ENCODE data around the gene USP31. TPM values are rescaled to one million over a fixed set of nuclear protein-coding genes. Genes with fewer than 3 reads are reported as not detected.

Gene USP31
- total and polyA plus RNA-seq, 2 experiments from 2014 or later: 3.3 to 6.4 TPM

GRCh38 chr16:23031508-23032098 lies 117.6 kb downstream of the USP31 start:
- no peak for DNase-seq (ENCODE audit: low spot score)
- H3K27ac ChIP-seq: no peak overlapping the region
- H3K79me2 ChIP-seq: no peaks in the 10 kb centered on the region
- TF ChIP-seq EZH2phosphoT487 (IDR thresholded peaks at IDR 0.05; ENCODE audit: low read depth, severe bottlenecking, unreplicated experiment) (no peak), EZH2 (IDR thresholded peaks at IDR 0.05; ENCODE audit: borderline replicate concordance) (no peak)
- TF ChIP-seq, protein P1, sequence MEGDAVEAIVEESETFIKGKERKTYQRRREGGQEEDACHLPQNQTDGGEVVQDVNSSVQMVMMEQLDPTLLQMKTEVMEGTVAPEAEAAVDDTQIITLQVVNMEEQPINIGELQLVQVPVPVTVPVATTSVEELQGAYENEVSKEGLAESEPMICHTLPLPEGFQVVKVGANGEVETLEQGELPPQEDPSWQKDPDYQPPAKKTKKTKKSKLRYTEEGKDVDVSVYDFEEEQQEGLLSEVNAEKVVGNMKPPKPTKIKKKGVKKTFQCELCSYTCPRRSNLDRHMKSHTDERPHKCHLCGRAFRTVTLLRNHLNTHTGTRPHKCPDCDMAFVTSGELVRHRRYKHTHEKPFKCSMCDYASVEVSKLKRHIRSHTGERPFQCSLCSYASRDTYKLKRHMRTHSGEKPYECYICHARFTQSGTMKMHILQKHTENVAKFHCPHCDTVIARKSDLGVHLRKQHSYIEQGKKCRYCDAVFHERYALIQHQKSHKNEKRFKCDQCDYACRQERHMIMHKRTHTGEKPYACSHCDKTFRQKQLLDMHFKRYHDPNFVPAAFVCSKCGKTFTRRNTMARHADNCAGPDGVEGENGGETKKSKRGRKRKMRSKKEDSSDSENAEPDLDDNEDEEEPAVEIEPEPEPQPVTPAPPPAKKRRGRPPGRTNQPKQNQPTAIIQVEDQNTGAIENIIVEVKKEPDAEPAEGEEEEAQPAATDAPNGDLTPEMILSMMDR (IDR thresholded peaks at IDR 0.05; ENCODE audit: poor library complexity): no peak
- H3K4me2 ChIP-seq: no peak overlapping the region
- 70% methylated on average over 6 of the region's 6 CpGs for WGBS (ENCODE audit: low lambda C conversion rate, missing lambda C conversion rate)
- no peaks in the 10 kb centered on the region for H3K9me2 ChIP-seq (replicated peaks; ENCODE audit: insufficient read depth)
- H3K27me3 ChIP-seq: no peaks in the 10 kb centered on the region
- H3K36me3 ChIP-seq (replicated peaks; ENCODE audit: insufficient read depth, low read depth): no peaks in the 10 kb centered on the region
- no peak overlapping the region for H2AFZ ChIP-seq
- H3K9me3 ChIP-seq (ENCODE audit: low read depth): no peaks in the 10 kb centered on the region
- no peak overlapping the region for H3K4me3 ChIP-seq
- H4K20me1 ChIP-seq (ENCODE audit: insufficient read depth, poor library complexity, severe bottlenecking): no peaks in the 10 kb centered on the region
- H3K4me1 ChIP-seq (ENCODE audit: insufficient read depth): no peaks in the 10 kb centered on the region

GRCh38 chr16:23029733-23030420 lies 119.4 kb downstream of the USP31 start:
- Histone ChIP-seq H3K27ac (no peak overlapping the region), H3K9me2 (replicated peaks; ENCODE audit: insufficient read depth) (no peaks in the 10 kb centered on the region), H4K20me1 (ENCODE audit: insufficient read depth, poor library complexity, severe bottlenecking) (no peaks in the 10 kb centered on the region), H3K36me3 (replicated peaks; ENCODE audit: insufficient read depth, low read depth) (no peaks in the 10 kb centered on the region), H3K4me3 (no peak overlapping the region), H3K4me1 (ENCODE audit: insufficient read depth) (no peaks in the 10 kb centered on the region), H3K27me3 (no peaks in the 10 kb centered on the region), H3K79me2 (no peaks in the 10 kb centered on the region), H3K4me2 (no peak overlapping the region), H3K9me3 (ENCODE audit: low read depth) (no peaks in the 10 kb centered on the region), H2AFZ (no peak overlapping the region)
- DNase-seq (ENCODE audit: low spot score): no peak
- TF ChIP-seq EZH2phosphoT487 (IDR thresholded peaks at IDR 0.05; ENCODE audit: low read depth, severe bottlenecking, unreplicated experiment): no peak
- TF ChIP-seq, protein P1 (IDR thresholded peaks at IDR 0.05; ENCODE audit: poor library complexity): no peak
- 82% methylated on average over 6 of the region's 6 CpGs for WGBS (ENCODE audit: low lambda C conversion rate, missing lambda C conversion rate)

DNA sequence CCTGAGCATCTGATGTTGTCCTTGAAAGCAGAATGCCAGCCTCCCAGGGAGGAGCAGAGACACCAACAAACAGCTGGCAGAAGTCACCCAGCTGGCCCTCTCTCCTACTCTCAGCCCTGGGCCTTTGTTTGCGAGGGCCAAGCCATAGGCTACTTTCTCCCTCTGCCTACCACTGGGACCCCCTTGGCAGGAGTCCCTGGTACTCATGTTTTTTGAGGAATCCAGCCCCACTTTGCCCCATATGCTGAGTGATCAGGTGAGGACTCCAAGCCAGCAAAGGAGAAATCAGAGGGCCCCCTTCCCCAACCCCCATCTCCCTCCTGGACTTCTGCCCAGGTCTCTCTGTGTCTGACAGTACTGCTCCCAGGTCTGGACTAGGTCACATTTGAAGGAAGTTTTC lies 121.9 kb downstream of the USP31 start:
- no peak overlapping the region for H2AFZ ChIP-seq
- no peaks in the 10 kb centered on the region for H3K79me2 ChIP-seq
- no peak for DNase-seq (ENCODE audit: low spot score)
- H3K27ac ChIP-seq: no peak overlapping the region
- H3K4me2 ChIP-seq: no peak overlapping the region
- H3K9me2 ChIP-seq (replicated peaks; ENCODE audit: insufficient read depth): no peaks in the 10 kb centered on the region
- H3K4me1 ChIP-seq (ENCODE audit: insufficient read depth): no peaks in the 10 kb centered on the region
- TF ChIP-seq EZH2 (IDR thresholded peaks at IDR 0.05; ENCODE audit: borderline replicate concordance) (no peak), EZH2phosphoT487 (IDR thresholded peaks at IDR 0.05; ENCODE audit: low read depth, severe bottlenecking, unreplicated experiment) (no peak)
- TF ChIP-seq, protein P1 (IDR thresholded peaks at IDR 0.05; ENCODE audit: poor library complexity): no peak
- no peaks in the 10 kb centered on the region for H4K20me1 ChIP-seq (ENCODE audit: insufficient read depth, poor library complexity, severe bottlenecking)
- no peaks in the 10 kb centered on the region for H3K9me3 ChIP-seq (ENCODE audit: low read depth)
- no peak overlapping the region for H3K4me3 ChIP-seq
- no peaks in the 10 kb centered on the region for H3K36me3 ChIP-seq (replicated peaks; ENCODE audit: insufficient read depth, low read depth)
- 83% methylated on average over 1 of the region's 1 CpG for WGBS (ENCODE audit: low lambda C conversion rate, missing lambda C conversion rate)
- no peaks in the 10 kb centered on the region for H3K27me3 ChIP-seq

Data from hepatocyte (in vitro differentiated cells).